ENCODE data around the gene OR4D1.
A peak's percentile ranks its signal among the peaks of the same experiment; 100 is the strongest.

Gene OR4D1

DNA sequence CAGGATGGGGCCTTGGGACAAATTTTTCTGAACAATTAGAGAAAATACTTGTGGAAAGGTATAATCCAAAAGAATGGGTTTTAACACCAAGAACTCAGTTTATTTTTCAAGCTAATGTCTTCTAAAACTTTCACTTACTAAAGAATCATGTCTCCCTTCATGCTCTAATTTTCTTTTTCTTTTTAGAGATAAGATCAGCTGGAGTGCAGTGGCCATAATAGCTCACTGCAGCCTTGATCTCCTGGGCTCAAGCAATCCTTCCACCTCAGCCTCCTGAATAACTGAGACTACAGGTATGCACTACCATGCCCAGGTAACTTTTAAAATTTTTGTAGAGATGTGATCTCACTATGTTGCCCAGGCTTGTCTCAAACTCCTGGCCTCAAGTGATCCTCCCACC is 5.5 kb downstream of the OR4D1 start:
- DNase-seq (ENCODE audit: low read depth in 2 of 2) = no peak

GRCh38 chr17:58156839-58157803 is 8.9 kb downstream of the OR4D1 start:
- peak; percentile 42 to 46 for DNase-seq (ENCODE audit: low read depth in 2 of 2)

DNA sequence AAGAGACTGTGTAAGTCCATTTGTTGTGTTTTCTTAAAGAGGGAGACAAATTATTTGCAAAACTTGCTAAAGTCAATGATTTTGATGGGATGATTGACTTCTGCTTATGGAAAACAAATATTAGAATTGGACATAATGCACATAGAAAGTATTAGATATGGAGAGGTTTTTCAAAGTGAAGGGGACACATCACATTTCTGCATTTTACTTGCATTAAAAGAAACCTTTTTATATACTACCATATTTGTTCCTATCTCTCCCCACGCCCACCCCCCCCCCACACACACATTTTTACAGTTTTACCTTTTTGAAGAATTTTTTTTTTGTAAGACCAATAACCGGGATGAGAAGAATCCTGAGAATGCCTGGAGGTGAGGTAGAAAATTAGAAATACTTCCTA is 10.0 kb downstream of the OR4D1 start:
- no peak for DNase-seq (ENCODE audit: low read depth in 2 of 2)

- DNase-seq (ENCODE audit: low read depth in 2 of 2) = no peak
These were observed 13.4 kb downstream of the OR4D1 start for GRCh38 chr17:58161566-58161965.

GRCh38 chr17:58165981-58166380 is 17.8 kb downstream of the OR4D1 start:
- DNase-seq (ENCODE audit: low read depth in 2 of 2) = no peak

DNA sequence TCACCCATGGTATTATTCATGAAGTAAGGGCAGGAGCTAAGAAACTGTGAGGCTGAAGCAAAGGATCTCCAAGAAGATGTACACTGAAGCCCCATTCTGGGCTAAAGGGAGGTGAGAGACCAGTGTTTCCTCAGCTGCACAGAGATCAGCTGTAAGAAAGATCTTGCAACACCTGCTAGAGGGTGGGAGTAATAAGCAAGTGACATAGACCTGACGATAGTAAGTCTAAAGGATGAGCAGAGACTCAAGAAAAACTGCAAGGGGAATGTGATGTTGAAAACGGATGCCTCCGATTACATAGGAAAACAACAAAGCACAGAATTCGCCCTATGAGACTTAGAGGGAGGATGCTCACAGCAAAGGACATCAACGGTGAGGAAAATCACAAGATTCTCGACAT is 18.5 kb downstream of the OR4D1 start, which contains the start of gene OR4D2:
Gene OR4D2 (plus strand): TSS at position 301 of the 400 bp plus-strand sequence. CDS start 2,674 bp downstream, outside the sequence.
- DNase-seq (ENCODE audit: low read depth in 2 of 2) = no peak

- DNase-seq (ENCODE audit: low read depth in 2 of 2) = no peak
These were observed 22.4 kb downstream of the OR4D1 start for GRCh38 chr17:58170622-58171021.

DNA sequence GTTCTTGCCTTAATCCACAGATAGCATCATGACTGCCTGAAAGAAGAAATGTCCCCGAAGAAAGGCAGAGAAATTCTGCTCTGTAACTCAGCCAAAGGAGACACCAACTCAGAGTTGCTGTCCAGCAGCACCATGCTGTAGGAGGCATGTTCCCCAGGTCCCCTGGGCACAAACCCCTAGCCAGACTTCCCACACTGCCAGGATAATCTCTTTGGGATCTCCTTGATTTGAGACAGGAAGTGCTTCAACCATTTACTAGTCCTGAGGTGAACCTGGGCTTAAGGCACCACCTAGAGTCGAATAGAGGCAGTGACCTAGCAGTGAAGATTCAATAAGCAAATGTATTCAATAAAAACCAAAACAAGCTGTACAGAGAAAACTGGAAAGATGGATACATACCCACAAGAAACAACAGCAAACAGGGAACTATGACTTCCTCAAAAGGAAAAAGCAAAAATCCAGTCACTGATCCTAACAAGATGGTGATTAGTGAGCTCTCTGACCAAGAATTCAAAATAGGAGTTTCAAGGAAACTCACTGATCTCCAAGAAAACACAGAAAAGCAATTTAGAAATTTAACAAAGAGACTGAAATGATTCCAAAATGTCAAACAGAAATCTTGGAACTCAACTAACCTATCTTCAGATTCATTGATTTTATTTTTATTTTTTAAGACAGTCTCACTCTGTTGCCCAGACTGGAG is 24.3 kb downstream of the OR4D1 start:
- peak in 1 of 2 donors; percentile 20 for DNase-seq (ENCODE audit: low read depth in 2 of 2)

- no peak for DNase-seq (ENCODE audit: low read depth in 2 of 2)
These were observed 26.7 kb downstream of the OR4D1 start for GRCh38 chr17:58174871-58175270.

- DNase-seq (ENCODE audit: low read depth in 2 of 2) = no peak
These were observed 28.0 kb downstream of the OR4D1 start for GRCh38 chr17:58176200-58176599.

GRCh38 chr17:58181796-58182195 is 33.6 kb downstream of the OR4D1 start:
- DNase-seq (ENCODE audit: low read depth in 2 of 2) = no peak

- no peak for DNase-seq (ENCODE audit: low read depth in 2 of 2)
These were observed 35.3 kb downstream of the OR4D1 start for GRCh38 chr17:58183514-58183913.

DNA sequence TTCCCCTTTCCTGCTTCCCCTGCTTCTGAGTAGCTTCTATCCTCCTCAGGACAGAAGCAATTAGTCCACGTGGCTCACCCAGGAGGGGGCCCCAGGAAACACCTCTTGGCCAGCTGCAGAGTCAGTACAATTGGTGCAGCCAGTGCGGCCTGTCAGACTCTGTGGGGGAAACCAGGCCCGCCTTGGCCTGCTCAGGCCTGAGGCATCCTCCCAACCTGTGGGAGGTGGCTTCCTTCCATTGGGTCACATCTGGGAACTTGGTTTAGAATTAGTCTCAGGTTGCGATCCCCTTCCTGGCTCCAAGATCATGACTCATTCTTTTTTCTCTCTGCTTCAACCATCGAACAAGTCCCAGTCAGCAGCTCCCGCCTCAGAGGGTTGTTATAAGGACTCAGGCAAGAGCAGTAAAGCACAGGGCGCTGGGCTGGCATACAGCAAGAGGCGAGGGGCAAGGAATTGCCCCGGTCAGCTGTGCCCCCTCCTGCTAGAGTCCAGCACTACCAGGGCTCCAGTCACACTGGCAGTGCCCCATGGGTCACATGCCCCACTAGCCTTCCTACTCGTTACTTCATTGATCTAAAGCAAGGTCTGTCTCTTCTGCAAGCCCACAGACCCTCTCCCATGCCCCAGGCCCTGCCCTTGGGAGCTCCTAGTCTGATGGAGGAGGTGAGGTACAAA is 36.3 kb downstream of the OR4D1 start:
- no peak for DNase-seq (ENCODE audit: low read depth in 2 of 2)

DNA sequence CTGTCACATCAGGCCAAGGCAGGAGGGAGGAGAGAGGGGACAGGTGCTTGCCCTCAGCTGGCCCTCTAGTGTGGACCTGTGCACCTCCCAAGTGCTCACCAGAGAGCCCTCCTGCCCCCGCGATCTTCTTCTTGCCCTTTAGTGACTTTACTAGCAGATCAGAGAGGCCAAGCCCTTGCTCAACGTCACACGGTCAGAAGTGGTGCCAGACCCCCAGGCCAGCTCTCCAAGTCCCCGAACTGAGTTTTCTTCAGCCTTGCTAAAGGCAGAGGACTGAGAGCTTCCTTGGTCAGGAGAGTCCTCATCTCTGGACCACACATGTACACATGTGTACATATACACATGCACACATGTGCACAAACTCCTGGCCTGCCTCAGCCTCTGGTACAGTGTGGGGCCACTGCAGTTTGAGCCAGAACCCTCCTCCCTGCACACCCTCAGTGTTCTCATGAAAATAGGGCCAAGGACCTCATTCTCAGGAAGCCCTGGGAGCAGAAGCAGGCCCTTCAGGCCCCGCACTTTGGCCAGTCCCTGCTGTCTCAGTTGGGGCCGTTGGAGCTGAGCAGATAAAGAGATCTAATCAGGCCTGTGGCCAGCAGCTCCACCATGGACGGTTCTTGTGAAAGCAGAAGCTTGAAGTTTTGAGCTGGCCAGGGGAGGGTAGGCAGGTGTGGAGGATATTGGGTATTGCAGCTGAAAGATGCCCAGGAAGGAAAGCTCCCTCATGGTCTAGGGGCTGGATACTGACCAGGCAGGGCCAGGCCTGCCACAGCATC is 37.0 kb downstream of the OR4D1 start:
- no peak for DNase-seq (ENCODE audit: low read depth in 2 of 2)

DNA sequence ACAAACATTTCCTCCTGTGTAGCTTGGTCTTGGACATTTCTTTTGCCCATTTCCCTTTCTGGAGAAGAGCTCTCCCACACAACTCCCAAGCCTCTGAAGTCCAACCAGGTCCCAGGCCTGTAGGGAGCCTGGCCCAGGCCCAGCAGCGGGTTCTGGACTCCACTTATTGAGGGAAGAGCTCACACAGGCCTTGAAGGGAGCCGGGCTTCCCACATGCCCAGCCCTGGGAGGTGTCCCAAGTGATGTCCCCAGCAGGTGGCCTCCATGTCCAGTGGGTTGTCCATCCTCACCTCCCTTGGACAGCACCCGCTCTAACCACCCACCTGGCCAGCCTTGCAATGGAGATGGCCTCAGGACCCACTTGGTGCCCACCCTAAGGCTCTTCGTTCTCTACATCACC is 38.4 kb downstream of the OR4D1 start:
- no peak for DNase-seq (ENCODE audit: low read depth in 2 of 2)

- DNase-seq (ENCODE audit: low read depth in 2 of 2) = no peak
These were observed 38.9 kb downstream of the OR4D1 start for GRCh38 chr17:58187063-58187462.

GRCh38 chr17:58187675-58188074 is 39.5 kb downstream of the OR4D1 start:
- no peak for DNase-seq (ENCODE audit: low read depth in 2 of 2)

- no peak for DNase-seq (ENCODE audit: low read depth in 2 of 2)
These were observed 41.4 kb downstream of the OR4D1 start for GRCh38 chr17:58189436-58190146.

DNA sequence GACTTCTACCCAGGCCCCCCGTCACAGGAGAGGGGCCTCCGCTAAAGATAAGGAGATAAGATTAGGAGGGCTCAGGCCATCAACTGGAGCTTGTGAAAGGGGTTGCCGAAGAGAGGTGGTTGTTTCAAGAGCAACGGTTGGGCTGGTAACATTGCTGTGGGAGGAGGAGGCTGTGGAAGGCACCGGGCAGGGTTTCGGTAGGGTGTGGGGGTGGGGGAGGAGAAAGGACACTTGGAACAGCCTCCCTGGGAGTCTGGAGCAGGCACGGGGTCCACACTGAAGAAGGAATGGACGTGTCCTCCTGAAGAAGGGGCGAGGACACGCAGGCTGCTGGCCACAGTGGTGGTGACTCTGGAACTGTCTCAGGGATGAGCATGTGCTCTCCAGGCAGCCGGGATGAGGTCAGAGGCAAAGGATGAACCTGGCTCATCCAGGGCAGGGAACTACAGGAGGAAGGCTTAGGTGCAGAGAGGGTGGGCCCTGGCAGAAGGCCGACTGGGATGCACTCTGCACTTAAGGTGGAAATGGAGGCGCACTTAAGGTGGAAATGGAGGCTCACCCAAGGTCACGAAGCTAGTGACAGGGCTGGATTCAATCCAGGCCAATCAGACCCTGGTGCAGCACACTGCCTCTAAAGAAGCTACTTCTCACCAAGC is 43.2 kb downstream of the OR4D1 start:
- DNase-seq (ENCODE audit: low read depth in 2 of 2) = no peak

DNA sequence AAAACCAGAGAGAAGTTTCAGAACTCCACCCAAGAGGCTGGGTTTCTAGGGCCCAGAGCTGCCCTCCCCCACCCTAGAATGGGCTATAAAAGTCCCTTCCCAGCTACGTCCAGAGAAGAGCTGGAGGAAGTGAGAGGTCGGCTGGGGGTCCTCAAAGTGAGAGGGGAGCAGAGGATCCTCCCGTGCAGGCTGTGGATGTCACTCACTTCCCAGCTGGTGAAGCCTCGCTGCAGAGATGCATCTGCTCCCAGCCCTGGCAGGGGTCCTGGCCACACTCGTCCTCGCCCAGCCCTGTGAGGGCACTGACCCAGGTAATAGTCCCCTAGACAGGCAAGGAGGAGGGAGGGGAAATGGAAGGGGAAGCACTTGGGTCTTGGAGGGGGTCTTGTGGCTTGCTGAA is 44.4 kb downstream of the OR4D1 start, which contains the start of gene EPX:
Gene EPX (plus strand): TSS at position 115 of the 400 bp plus-strand sequence. CDS start 121 bp downstream, at position 236.
- no peak for DNase-seq (ENCODE audit: low read depth in 2 of 2)
